Caco-2 (cell line): ENCODE data around the gene TEX19. TPM values are rescaled to one million over a fixed set of nuclear protein-coding genes. Genes with fewer than 3 reads are reported as not detected.
"Not testable (repeated sequence)": the region's sequence is repeated elsewhere in the genome, so short reads cannot be mapped to it uniquely, and the experiment has no call there.

Experiments
- BruUV-seq: library from RNA; stranded (reverse); fragments of 400-500 nt; replicated peaks from 2 replicates; lab custom pipeline; 2021; lab: Mats Ljungman, UMichigan
- CTCF ChIA-PET: fragments of 300-600 bp; sonication (Branson Sonifier 250); formaldehyde crosslinking; loops from one replicate; lab custom pipeline; 2022; ENCODE audit warnings: antibody characterized with exemption; lab: Charles Lee
- POLR2A ChIA-PET: fragments of 300-600 bp; sonication (Branson Sonifier 250); formaldehyde crosslinking; loops from one replicate; lab custom pipeline; 2022; ENCODE audit warnings: antibody characterized with exemption; lab: Charles Lee
- DNase-seq, 2 experiments: peaks; one replicate each; pipeline versions ENCODE4 v3.0.0 to v3.0.0-alpha.2; 2020 to 2022
- H3K27me3 ChIP-seq: replicated peaks from 2 replicates; pipeline ENCODE4 v1.6.0; 2011; ENCODE audit warnings: low read length; ENCODE audit not compliant: control insufficient read depth, insufficient read depth
- H3K36me3 ChIP-seq: 2 replicates; pipeline ENCODE4 v1.5.1; 2011; ENCODE audit warnings: low read length; ENCODE audit not compliant: control insufficient read depth, insufficient read depth
- H3K4me1 ChIP-seq: fragments of 250-450 bp; sonication (Bioruptor Pico); 2 replicates; pipeline ENCODE4 v1.5.1; 2020; ENCODE audit warnings: mild to moderate bottlenecking
- H3K4me3 ChIP-seq: 2 replicates; pipeline ENCODE4 v1.5.1; 2011; ENCODE audit warnings: low read depth, mild to moderate bottlenecking, control low read depth, low read length
- H3K9me3 ChIP-seq: fragments of 250-450 bp; sonication (Bioruptor Pico); 2 replicates; pipeline ENCODE4 v1.5.1; 2020; ENCODE audit warnings: mild to moderate bottlenecking, moderate library complexity
- H3K27ac Mint-ChIP-seq: one replicate; pipeline ENCODE4 v1.8.0; 2022; ENCODE audit warnings: mixed read lengths; ENCODE audit not compliant: unreplicated experiment
- H3K27me3 Mint-ChIP-seq: one replicate; pipeline ENCODE4 v1.8.0; 2022; ENCODE audit warnings: mixed read lengths; ENCODE audit not compliant: insufficient read depth, unreplicated experiment
- H3K36me3 Mint-ChIP-seq: one replicate; pipeline ENCODE4 v1.8.0; 2022; ENCODE audit warnings: mild to moderate bottlenecking, mixed read lengths; ENCODE audit not compliant: insufficient read depth, unreplicated experiment
- H3K4me1 Mint-ChIP-seq: one replicate; pipeline ENCODE4 v1.8.0; 2022; ENCODE audit warnings: low read depth, mixed read lengths; ENCODE audit not compliant: unreplicated experiment
- H3K4me3 Mint-ChIP-seq: one replicate; pipeline ENCODE4 v1.8.0; 2022; ENCODE audit warnings: mild to moderate bottlenecking, moderate library complexity, mixed read lengths; ENCODE audit not compliant: unreplicated experiment
- H3K9me3 Mint-ChIP-seq: one replicate; pipeline ENCODE4 v1.8.0; 2022; ENCODE audit warnings: mixed read lengths; ENCODE audit not compliant: unreplicated experiment
- intact Hi-C: fragments of 100-400 bp; cut with micrococcal nuclease; formaldehyde crosslinking; loops from one replicate; pipeline ENCODE4 v1.10.0; 2022; ENCODE audit not compliant: unreplicated experiment
- total RNA-seq: library from RNA; stranded (reverse); gene quantifications from 2 replicates; pipeline ENCODE4 v1.2.3, GENCODE V29; 2022
- TF ChIP-seq, protein P1 (sequence below), 2 experiments: fragments of 200-600 bp in 1 of 2; IDR thresholded peaks; 1 replicate in 1 of 2; 2 replicates in 1 of 2; pipeline versions ENCODE4 v1.5.1 to v1.8.0; 2011 to 2022; ENCODE audit warnings: antibody characterized with exemption in 1 of 2, control low read depth in 1 of 2, inconsistent platforms in 1 of 2, low read depth in 1 of 2, low read length in 1 of 2, mild to moderate bottlenecking in 1 of 2, moderate library complexity in 1 of 2; ENCODE audit not compliant: insufficient read depth in 1 of 2, severe bottlenecking in 1 of 2, unreplicated experiment in 1 of 2

TEX19 gene
- total RNA-seq, 1 experiment from 2014 or later, result 4.2 TPM

DNA sequence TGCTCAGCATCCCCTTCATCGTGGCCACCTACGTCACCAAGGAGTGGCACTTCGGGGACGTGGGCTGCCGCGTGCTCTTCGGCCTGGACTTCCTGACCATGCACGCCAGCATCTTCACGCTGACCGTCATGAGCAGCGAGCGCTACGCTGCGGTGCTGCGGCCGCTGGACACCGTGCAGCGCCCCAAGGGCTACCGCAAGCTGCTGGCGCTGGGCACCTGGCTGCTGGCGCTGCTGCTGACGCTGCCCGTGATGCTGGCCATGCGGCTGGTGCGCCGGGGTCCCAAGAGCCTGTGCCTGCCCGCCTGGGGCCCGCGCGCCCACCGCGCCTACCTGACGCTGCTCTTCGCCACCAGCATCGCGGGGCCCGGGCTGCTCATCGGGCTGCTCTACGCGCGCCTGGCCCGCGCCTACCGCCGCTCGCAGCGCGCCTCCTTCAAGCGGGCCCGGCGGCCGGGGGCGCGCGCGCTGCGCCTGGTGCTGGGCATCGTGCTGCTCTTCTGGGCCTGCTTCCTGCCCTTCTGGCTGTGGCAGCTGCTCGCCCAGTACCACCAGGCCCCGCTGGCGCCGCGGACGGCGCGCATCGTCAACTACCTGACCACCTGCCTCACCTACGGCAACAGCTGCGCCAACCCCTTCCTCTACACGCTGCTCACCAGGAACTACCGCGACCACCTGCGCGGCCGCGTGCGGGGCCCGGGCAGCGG, 15.7 kb downstream of the TEX19 start:
- BruUV-seq, result no TSS peak

DNA sequence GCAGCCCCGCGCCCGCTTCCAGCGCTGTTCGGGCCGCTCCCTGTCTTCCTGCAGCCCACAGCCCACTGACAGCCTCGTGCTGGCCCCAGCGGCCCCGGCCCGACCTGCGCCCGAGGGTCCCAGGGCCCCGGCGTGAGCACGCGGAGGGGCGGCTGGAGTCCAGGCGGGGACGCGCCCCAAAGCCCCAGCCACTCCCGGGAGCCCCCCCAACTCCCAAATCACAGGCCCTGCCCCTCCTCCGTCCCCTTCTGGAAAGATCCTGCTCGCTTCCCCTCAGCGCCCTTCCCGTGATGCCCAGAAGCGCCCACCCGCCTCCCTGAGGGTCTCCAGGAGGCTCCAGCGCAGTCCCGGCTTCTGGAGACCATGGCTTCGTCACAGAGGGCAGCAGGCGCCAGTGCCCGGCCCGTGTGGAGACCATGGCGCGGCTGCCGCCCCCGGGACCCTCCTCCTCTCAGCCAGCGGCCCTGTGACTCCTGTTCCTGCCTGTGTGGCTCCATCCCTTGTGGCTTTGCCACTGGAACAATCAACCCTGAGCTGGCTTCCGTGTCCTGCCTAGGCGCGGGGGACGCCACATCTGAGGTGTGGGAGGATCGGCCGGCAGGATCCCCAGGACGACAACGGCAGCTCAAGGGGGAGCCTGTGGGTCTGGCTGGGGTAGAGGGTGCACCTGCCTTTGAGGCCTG, 16.5 kb downstream of the TEX19 start:
- TF ChIP-seq, protein P1, sequence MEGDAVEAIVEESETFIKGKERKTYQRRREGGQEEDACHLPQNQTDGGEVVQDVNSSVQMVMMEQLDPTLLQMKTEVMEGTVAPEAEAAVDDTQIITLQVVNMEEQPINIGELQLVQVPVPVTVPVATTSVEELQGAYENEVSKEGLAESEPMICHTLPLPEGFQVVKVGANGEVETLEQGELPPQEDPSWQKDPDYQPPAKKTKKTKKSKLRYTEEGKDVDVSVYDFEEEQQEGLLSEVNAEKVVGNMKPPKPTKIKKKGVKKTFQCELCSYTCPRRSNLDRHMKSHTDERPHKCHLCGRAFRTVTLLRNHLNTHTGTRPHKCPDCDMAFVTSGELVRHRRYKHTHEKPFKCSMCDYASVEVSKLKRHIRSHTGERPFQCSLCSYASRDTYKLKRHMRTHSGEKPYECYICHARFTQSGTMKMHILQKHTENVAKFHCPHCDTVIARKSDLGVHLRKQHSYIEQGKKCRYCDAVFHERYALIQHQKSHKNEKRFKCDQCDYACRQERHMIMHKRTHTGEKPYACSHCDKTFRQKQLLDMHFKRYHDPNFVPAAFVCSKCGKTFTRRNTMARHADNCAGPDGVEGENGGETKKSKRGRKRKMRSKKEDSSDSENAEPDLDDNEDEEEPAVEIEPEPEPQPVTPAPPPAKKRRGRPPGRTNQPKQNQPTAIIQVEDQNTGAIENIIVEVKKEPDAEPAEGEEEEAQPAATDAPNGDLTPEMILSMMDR (IDR thresholded peaks at IDR 0.05; ENCODE audit: insufficient read depth in 1 of 2, low read depth in 1 of 2, low read length in 1 of 2, severe bottlenecking in 1 of 2, unreplicated experiment in 1 of 2), result no peak
- no peak overlapping the region for H3K4me3 Mint-ChIP-seq
- intact Hi-C loops, result no loop called here
- no peaks in the 10 kb centered on the region for H3K9me3 Mint-ChIP-seq
- no peak for DNase-seq
- Histone ChIP-seq H3K36me3 (no peaks in the 10 kb centered on the region), H3K9me3 (no peaks in the 10 kb centered on the region), H3K4me3 (no peak overlapping the region), H3K4me1 (peaks cover 4% of the 10 kb centered on the region; the same call in 1 of the 2 replicates), H3K27me3 (no peaks in the 10 kb centered on the region)
- no peaks in the 10 kb centered on the region for H3K27me3 Mint-ChIP-seq
- BruUV-seq, result no TSS peak
- H3K4me1 Mint-ChIP-seq, result no peaks in the 10 kb centered on the region
- ChIA-PET POLR2A (interaction anchor here (0.6 kb wide), 1 partner anchor 147 kb away, joined by 6 read pairs; no protein-coding TSS in a partner anchor), CTCF (no interaction called here)
- H3K36me3 Mint-ChIP-seq, result no peaks in the 10 kb centered on the region
- no peak overlapping the region for H3K27ac Mint-ChIP-seq

More for the DNA sequence above, 15.7 kb downstream of the TEX19 start:
- Mint-ChIP-seq H3K4me1 (no peaks in the 10 kb centered on the region), H3K27me3 (no peaks in the 10 kb centered on the region), H3K27ac (no peak overlapping the region), H3K9me3 (no peaks in the 10 kb centered on the region), H3K4me3 (no peak overlapping the region), H3K36me3 (no peaks in the 10 kb centered on the region)
- ChIA-PET POLR2A (no interaction called here), CTCF (no interaction called here)
- TF ChIP-seq, protein P1 (IDR thresholded peaks at IDR 0.05; ENCODE audit: insufficient read depth in 1 of 2, low read depth in 1 of 2, low read length in 1 of 2, severe bottlenecking in 1 of 2, unreplicated experiment in 1 of 2), result no peak
- intact Hi-C loops, result no loop called here
- H3K4me3 ChIP-seq, result no peak overlapping the region
- no peak for DNase-seq
- H3K27me3 ChIP-seq, result no peaks in the 10 kb centered on the region
- H3K36me3 ChIP-seq, result no peaks in the 10 kb centered on the region
- peaks cover 4% of the 10 kb centered on the region; the same call in 1 of the 2 replicates for H3K4me1 ChIP-seq
- H3K9me3 ChIP-seq, result no peaks in the 10 kb centered on the region

DNA sequence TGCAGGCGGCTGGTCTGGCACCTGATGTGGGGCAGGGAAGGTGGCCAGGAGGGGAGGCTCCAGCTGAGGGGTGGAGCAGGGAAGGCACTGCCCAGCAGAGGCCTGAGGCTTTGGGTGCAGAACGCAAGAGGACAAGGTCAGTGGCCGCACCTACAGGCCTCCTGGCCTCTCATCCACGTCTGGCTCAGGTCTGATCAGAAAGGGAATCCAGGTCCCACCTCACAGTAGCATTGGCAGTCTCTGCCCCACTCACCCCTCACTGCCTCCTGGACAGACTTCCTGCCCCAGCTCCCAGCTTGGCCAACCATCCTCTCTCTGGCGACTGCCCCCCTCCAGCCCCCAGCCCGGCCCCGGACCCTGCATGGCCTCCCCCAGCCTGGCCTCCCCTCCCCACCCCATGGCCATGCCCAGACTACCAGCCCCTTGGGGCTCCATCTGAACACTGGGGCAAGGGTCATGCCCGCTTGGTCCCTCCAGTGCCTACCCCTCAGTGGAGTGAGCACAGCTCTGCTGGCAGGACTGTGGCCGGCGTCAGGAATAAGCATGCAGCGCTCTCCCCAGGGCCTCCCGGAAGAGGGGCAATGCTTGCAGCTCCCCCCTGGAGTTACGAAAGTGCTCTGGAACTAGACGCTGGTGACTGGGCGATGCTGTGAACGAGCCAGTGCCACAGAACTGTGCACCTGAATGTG, 17.1 kb downstream of the TEX19 start:
- TF ChIP-seq, protein P1 (IDR thresholded peaks at IDR 0.05; ENCODE audit: insufficient read depth in 1 of 2, low read depth in 1 of 2, low read length in 1 of 2, severe bottlenecking in 1 of 2, unreplicated experiment in 1 of 2), result no peak
- ChIA-PET POLR2A (interaction anchor here (0.6 kb wide), 1 partner anchor 146 kb away, joined by 6 read pairs; no protein-coding TSS in a partner anchor), CTCF (no interaction called here)
- H3K9me3 ChIP-seq, result no peaks in the 10 kb centered on the region
- H3K27me3 ChIP-seq, result no peaks in the 10 kb centered on the region
- no peaks in the 10 kb centered on the region for H3K36me3 Mint-ChIP-seq
- no peak for DNase-seq
- intact Hi-C loops, result no loop called here
- H3K4me3 ChIP-seq, result no peak overlapping the region
- no TSS peak for BruUV-seq
- H3K4me1 ChIP-seq, result peaks cover 4% of the 10 kb centered on the region; the same call in 1 of the 2 replicates
- H3K9me3 Mint-ChIP-seq, result no peaks in the 10 kb centered on the region
- H3K27ac Mint-ChIP-seq, result no peak overlapping the region
- no peaks in the 10 kb centered on the region for H3K36me3 ChIP-seq
- no peaks in the 10 kb centered on the region for H3K4me1 Mint-ChIP-seq
- no peak overlapping the region for H3K4me3 Mint-ChIP-seq
- no peaks in the 10 kb centered on the region for H3K27me3 Mint-ChIP-seq

DNA sequence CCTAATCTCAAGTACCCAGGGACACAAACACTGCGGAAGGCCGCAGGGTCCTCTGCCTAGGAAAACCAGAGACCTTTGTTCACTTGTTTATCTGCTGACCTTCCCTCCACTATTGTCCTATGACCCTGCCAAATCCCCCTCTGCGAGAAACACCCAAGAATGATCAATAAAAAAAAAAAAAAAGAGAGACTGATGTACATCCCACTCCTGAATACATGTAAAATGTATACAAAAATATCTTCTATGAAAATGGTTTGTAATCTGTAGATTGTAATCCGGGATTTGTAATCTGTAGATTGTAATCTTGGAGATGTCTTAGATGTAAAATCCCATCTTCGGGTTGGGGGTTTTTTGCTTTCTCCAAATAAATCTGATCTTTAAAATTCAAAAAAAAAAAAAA, 18.2 kb downstream of the TEX19 start:
- intact Hi-C loops, H3K36me3 ChIP-seq, H3K9me3 Mint-ChIP-seq, POLR2A ChIA-PET, H3K36me3 Mint-ChIP-seq, H3K27me3 Mint-ChIP-seq, BruUV-seq, H3K27ac Mint-ChIP-seq, H3K27me3 ChIP-seq, H3K4me3 Mint-ChIP-seq, DNase-seq, H3K4me1 Mint-ChIP-seq, H3K9me3 ChIP-seq, H3K4me1 ChIP-seq, H3K4me3 ChIP-seq: not testable (repeated sequence)
- CTCF ChIA-PET, result interaction anchor here (0.6 to 0.8 kb wide), 2 partner anchors 12 to 138 kb away, joined by 3 read pairs; no protein-coding TSS in a partner anchor
